HG02943 (cell line): Measurements from ENCODE around the gene ZNF496.

ENCODE experiments used
- ATAC-seq: cut with Tn5 transposase; IDR thresholded peaks from one replicate; pipeline ENCODE4 v1.9.1; 2021; ENCODE audit warnings: mild to moderate bottlenecking, low read depth, moderate library complexity; ENCODE audit not compliant: unreplicated experiment

ZNF496 gene

DNA sequence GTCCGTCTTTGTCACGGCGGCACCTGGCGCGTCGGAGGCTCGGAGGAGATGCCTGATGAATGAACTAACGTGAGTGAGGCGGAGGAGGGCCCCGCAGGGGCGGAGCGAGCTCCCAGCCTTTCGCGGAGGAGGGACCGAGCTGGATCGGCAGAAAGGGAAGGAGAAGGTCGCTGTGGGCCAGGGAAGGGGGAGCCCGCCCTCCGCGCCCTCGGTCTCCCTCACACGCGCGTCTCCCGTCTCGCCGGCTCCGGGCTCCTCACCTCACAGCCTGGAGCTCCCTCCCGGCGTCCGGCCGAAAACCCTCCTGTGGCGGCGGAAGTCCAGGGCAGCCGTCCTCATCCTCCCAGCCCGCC is 519 bp downstream of the ZNF496 start:
- peak; percentile 62 for ATAC-seq

DNA sequence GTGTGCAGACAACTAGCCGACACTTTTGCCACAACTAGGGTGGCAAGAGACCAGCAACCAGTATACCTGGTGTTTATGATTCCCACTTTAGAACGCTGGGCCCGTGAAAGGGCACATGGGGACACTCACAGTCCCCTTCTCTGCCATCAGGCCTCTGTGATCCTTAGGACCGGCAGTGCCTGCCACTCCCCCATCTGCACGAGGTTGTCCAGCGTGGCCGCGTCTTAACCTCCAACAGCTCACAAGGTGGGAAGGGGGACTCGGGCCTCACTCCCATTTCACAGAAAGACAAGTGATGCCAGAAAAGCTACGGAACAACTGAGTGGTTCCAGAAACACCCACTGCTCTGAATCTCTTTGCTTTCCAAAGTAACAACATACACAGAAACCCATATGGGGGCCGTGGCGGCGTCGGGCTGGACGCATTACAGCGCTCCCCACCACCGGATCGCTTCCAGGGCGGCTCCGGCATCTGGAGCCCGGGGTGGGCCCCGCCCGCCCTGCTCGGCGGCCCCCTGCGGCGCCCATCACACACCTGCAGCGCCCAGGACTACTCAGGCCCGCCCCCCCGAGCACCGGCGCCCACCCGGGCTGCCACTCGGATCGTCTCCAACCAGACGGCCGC is 1.0 kb downstream of the ZNF496 start:
- ATAC-seq, result no peak

DNA sequence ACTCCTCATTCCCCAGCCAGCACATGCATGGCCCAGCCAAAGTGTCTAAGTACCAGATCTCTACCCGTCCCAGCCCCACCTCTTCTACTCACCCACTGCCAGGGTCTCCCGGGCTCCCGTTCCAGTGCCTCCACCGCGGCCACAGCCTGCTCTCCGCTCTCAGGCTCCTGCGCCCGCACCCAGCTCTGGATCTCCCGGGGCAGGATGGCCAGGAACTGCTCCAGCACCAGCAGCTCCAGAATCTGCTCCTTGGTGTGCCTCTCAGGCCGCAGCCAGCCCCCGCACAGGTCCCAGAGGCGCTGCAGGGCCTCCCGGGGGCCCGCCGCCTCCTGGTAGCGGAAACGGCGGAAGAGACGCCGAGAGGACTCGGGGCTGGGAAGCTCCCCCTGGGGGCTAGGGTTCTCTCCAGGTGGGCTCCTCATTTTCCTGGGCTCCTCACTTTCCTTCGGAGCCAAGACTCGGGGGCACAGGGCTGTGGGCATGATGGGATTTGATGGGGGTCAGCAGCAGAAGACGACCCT is 2.5 kb downstream of the ZNF496 start:
- no peak for ATAC-seq

- no peak for ATAC-seq
Measured at GRCh38 chr1:247328311-247328710, 3.4 kb downstream of the ZNF496 start.

DNA sequence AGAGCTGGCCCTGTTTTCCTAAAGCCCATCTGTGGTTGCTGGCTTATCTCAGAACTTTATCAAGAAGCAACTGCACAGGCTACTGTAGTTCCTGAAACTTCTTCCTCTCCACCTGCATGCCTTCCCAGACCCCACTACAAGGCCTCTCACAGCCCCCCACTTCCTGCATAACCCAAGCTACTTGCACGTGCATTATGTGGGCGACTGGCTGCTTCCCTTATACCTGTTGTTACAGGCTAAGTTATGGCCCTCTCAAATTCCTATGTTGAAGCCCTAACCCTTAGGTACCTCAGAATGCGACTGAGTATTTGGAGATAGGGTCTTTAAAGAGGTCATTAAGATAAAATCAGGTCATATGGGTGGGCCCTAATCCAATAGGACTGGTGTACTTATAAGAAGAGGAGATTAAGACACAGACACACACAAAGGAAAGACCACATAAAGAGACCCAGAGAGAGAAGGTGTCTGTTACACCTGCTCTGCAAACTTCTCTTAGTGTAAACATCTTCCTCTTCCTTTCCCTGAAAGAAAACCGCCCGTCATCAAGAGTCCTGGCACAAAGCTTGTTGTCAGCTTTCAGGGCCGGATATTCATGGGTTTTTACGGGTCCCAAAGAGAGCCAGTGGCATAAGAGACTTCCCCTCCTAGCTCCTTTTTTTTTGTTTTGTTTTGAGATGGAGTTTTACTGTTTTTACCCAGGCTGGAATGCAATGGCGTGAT is 5.1 kb downstream of the ZNF496 start:
- no peak for ATAC-seq

DNA sequence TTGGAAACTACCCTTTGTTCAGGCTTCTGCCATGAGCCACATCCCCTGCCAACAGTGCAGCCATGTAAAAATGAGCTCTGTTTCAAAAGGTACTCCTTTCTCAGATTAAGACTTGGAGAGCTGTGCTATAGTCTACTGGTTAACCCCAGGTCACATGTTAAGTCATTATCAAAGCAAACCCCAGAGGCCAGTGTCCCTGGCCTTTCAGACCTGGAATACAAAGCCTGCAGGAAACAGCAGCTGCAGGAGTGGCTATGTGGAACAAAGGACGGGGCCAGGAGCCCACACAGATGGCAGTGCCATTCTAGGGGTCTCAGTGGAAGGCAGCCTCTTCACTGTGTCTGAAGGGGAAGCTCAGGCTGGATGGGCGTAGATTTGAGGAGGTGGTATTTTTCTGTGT is 6.7 kb downstream of the ZNF496 start:
- ATAC-seq, result no peak

DNA sequence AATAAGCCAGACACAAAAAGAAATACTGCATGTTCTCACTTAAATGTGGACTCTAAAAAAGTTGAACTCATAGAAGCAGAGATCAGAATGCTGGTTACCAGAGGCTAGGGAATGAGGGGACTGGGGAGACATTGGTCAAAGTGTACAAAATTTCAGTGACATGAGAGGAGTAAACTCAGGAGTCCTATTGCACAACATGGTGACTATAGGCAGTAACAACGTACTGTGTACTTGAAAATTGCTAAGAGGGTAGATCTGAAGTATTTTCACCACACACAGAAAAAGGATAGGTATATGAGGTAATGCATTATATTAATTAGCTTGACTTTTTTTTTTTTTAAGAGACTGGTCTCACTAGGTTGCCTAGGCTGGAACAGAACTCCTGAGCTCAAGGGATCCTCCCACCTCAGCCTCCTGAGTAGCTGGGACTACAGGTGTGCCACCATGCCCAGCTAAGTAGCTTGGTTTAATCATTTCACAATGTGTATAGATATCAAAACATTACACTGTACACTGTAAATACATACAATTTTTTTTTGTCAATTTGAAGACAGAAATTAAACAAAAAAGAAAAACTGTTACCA is 7.4 kb downstream of the ZNF496 start:
- no peak for ATAC-seq

DNA sequence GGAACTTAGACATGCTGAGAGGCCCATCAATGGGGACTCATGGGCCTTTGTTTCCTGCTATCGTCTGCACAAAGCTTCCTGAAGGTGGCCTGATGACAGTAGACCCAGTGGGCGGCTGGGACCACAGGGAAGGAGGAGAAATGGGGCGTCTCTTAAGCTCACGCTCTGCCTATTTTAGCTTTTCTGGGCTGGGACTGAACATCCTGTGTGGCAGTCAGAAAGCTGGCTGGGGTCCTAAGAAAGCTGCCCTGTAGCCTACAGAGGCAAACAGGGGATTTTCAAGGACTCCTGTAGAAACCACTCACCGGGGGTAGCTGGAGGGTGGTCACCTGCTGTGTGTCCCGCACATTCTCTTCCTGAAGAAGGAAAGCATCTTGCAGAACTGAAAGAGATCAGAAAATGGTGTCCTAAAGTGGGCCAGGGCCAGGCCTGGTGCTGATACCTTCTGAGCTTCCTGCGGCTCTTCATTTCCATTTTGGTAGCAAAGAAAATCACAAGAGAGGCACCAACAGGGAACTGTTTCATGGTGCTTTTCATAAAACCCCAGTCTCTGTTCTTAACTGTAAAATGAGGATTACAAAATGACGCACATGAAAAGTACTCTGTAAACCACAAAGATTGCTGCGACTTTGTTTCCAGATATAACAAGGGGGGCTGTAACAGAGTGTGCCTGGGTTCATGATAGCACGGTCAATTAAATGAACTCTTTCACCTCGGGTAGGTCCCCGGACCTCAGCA is 8.6 kb downstream of the ZNF496 start:
- no peak for ATAC-seq

- no peak for ATAC-seq
Measured at GRCh38 chr1:247322442-247322841, 9.2 kb downstream of the ZNF496 start.

DNA sequence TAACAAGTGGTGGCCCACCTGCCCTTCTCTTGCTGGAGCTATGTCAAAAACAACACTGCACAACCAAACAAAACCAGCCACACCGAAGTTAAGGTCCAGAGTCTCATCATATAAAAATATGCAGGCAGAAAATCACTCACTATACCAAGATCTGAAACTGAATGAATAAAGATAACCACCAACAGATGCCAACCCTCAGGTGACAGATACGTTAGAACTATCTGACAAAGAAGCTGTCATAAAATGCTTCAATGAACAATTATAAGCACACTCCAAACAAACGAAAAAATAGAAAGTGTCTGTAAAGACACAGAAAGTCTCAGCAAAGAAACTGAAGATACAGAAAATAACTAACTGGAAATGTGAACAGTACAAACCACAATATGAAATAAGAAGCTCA is 14.0 kb downstream of the ZNF496 start:
- ATAC-seq, result peak; percentile 49

DNA sequence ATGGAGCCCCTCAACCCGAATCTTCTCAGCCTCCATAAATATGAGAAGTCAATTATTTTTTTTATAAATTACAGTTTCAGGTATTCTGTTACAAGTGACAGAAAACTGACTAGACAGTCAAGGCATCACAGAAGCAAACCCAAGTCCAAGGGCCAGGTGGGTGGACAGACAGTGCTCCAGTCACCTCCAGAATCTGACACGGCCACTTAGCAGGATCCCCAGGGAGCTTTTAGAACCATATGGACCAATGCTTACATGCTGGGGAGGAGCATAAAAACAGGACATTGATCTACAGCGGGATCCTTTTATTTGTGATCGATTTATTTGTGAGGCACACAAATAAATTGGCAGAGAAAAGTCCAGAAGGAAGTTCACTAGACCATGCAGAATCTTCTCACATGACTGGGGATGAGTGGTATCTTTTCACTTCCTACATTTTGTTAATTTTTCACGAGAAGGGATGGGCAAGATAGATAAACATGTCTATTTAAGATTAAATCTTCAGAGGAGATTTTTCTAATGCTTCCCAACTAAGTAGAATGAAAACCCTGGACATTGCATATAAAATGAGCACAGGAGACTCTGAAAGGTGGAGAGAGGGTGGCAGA is 15.0 kb downstream of the ZNF496 start:
- ATAC-seq, result peak; percentile 48

DNA sequence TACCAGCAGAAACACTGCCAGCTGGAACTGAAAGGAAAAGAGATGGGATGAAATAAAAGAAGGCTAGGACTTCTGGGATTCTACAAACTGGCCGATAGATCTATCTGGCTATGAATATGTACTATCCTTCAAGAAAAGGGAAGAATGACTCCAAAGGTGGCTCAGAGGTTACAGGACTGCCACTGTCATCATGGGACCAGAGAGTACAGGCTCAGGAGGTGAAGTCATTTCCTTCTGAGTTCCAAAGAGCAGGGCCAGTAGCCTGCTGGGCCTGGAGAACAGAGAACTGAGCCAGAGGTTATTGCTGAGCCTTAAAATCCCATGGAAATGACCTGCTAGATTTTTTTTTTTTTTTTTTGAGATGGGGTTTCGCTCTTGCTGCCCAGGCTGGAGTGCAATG is 27.6 kb downstream of the ZNF496 start:
- ATAC-seq, result no peak

DNA sequence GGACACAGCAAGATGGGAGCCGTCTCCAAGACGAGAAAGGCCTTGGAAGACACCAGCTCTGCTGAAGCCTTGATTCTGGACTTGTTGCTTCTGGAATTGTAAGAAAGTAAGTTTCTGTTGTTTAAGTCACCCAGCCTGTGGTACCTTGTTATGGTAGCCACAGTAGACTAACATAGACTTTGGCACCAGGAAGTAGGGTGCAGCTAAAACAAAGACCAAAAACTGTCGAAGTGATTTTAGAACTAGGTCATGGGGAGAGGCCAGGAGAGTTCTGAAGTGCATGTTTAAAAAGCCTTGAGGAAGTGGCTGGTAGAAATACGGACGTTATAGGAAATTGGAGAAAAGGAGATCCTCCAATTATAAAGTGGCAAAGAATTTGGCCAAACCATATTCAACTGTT is 28.5 kb downstream of the ZNF496 start:
- ATAC-seq, result no peak

GRCh38 chr1:247301176-247301540 is 30.5 kb downstream of the ZNF496 start:
- ATAC-seq, result no peak

GRCh38 chr1:247300491-247301175 is 31.0 kb downstream of the ZNF496 start:
- no peak for ATAC-seq

DNA sequence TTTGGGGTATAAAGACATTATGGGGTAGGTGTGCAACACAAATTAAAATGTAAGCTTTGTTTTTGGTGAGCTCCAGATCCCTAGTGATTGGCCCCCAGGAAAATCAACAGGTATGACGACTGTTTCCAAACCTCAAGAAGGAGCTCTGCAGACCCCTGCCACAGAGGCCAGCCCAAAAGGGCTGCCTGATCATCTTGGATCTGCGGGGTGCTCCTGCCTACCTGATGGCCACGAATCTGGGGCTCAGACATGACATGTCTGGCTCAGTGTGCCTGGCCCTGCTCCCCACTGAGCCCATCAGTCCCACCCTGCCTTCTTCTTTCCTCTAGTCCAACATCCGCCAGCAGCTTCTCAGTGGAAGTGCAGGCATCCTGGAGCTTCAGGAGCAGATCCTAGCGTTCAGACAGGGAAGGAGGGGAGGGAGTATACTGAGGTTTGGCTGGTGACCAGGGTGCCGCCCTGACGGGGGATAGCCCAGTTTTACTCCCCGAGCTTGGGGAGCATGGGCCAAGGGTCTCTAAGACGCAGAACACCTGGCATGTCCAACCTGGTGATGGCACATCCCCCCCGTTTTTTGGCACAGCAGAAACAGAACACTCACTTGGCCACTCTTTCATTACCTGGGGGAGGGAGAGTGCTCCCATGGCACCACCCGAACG is 31.8 kb downstream of the ZNF496 start:
- no peak for ATAC-seq

DNA sequence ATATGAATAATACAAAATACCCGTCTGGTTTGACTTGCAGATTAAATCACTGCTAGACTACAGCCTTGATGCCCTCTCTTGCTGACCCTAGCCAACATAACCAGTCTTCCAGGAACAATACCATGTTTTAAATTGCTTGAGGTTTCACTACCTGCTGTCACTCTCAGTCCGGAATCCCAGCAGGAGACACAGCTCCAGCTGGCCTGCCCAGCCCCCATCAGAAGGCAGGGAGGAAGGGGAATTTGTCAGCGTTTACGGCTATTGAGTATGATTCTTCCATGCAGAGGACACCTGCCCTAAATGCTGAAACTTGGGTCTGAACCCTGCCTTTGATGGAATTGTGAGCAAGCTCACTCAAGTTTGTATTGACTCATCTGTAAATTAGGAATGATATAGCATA is 33.0 kb downstream of the ZNF496 start:
- no peak for ATAC-seq

DNA sequence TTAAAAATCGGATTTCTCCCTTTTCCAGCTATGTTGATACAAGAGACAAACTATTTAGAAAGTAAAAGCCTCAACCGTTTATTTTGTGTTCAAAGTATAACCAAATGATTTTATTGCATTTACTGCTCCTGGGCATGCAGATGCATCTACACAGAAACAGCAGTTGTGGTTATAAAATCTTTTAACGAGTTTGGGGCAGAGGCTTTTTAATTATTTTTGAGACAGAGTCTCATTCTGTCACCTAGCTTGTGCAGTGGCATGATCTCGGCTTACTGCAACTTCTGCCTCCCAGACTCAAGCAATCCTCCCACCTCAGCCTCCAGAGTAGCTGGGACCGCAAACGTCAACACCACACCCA is 33.6 kb downstream of the ZNF496 start:
- ATAC-seq, result no peak

GRCh38 chr1:247297263-247298123 is 34.2 kb downstream of the ZNF496 start:
- ATAC-seq, result no peak
